A549 (cell line): ENCODE results near the gene SNCAIP. TPM values are rescaled to one million over a fixed set of nuclear protein-coding genes. Genes with fewer than 3 reads are reported as not detected.

ENCODE experiments used
- ATAC-seq, 2 experiments: fragments of 200-7000 bp in 1 of 2; fragments of >200 bp in 1 of 2; cut with Nextera tagmentation in 1 of 2; cut with Tn5 transposase in 1 of 2; 3 replicates each; pipeline versions ENCODE4 v1.8.0 to v1.9.1; 2018 to 2020; ENCODE audit warnings: mild to moderate bottlenecking in 1 of 2, moderate library complexity in 1 of 2
- CTCF ChIA-PET: fragments of 300-600 bp; sonication (Branson Sonifier 250); formaldehyde crosslinking; extraction: SDS; loops from one replicate; lab custom pipeline; 2021; ENCODE audit warnings: antibody characterized with exemption, inconsistent platforms; lab: Yijun Ruan, JAX
- POLR2A ChIA-PET: fragments of 350-600 bp; formaldehyde crosslinking; extraction: SDS; loops from one replicate; lab custom pipeline; 2021; ENCODE audit warnings: antibody characterized with exemption, inconsistent platforms; lab: Yijun Ruan, JAX
- DNase-seq, 2 experiments: peaks; one replicate each; pipeline versions ENCODE4 v3.0.0 to v3.0.0-alpha.2; 2011 to 2016; ENCODE audit warnings: low read depth in 1 of 2, low spot score in 1 of 2
- FAIRE-seq: peaks from 2 replicates; lab custom pipeline; 2011; peaks lifted over from hg19 to GRCh38; lab: Jason Lieb, UNC
- H3K27ac ChIP-seq, 2 experiments: fragments of >200 bp; sonication (Bioruptor Twin); formaldehyde crosslinking; 3 replicates each; pipeline ENCODE4 v1.5.1; 2016 to 2017
- H3K4me1 ChIP-seq: fragments of >200 bp; sonication (Bioruptor Twin); formaldehyde crosslinking; 3 replicates; pipeline ENCODE4 v1.6.1; 2016
- H3K4me2 ChIP-seq: fragments of >200 bp; sonication (Bioruptor Twin); formaldehyde crosslinking; 3 replicates; pipeline ENCODE4 v1.6.1; 2016
- H3K4me3 ChIP-seq: fragments of >200 bp; sonication (Bioruptor Twin); formaldehyde crosslinking; 3 replicates; pipeline ENCODE4 v1.5.1; 2016
- H3K9me3 ChIP-seq: fragments of >200 bp; sonication (Bioruptor Twin); formaldehyde crosslinking; 3 replicates; pipeline ENCODE4 v1.6.1; 2016
- CBX8 ChIP-seq: fragments of 200-600 bp; sonication (generic); IDR thresholded peaks from 2 replicates; pipeline ENCODE4 v1.6.1; 2016
- CEBPB ChIP-seq, 2 experiments: fragments of >200 bp in 1 of 2; sonication (Bioruptor Twin) in 1 of 2; formaldehyde crosslinking in 1 of 2; IDR thresholded peaks; 2 replicates each; pipeline ENCODE4 v1.6.1; 2012 to 2016
- CHD2 ChIP-seq: fragments of 150-350 bp; IDR thresholded peaks from 2 replicates; pipeline ENCODE4 v1.6.1; 2014; ENCODE audit warnings: low read length; ENCODE audit not compliant: partially characterized antibody
- CHD4 ChIP-seq: fragments of 200-600 bp; sonication (generic); IDR thresholded peaks from 2 replicates; pipeline ENCODE4 v1.6.1; 2016; ENCODE audit warnings: antibody characterized with exemption, mild to moderate bottlenecking, borderline replicate concordance
- EHF ChIP-seq: fragments of 250-450 bp; sonication (Bioruptor Pico); IDR thresholded peaks from 2 replicates; pipeline ENCODE4 v1.5.0; 2020; ENCODE audit warnings: mild to moderate bottlenecking
- EP300 ChIP-seq, 2 experiments: fragments of >200 bp; sonication (Bioruptor Twin); formaldehyde crosslinking; IDR thresholded peaks; 2 replicates in 1 of 2; 3 replicates in 1 of 2; pipeline ENCODE4 v1.6.1; 2016 to 2017
- ESRRA ChIP-seq: fragments of 150-350 bp; IDR thresholded peaks from 2 replicates; pipeline ENCODE4 v1.6.1; 2014; ENCODE audit warnings: mild to moderate bottlenecking, low read length, borderline replicate concordance
- HMGXB4 ChIP-seq: fragments of 250-450 bp; sonication (Bioruptor Pico); IDR thresholded peaks from 2 replicates; pipeline ENCODE4 v1.5.0; 2021; ENCODE audit warnings: mild to moderate bottlenecking, moderate library complexity, borderline replicate concordance
- JUNB ChIP-seq: fragments of >200 bp; sonication (Bioruptor Twin); formaldehyde crosslinking; IDR thresholded peaks from 2 replicates; pipeline ENCODE4 v1.6.1; 2016
- MAX ChIP-seq: IDR thresholded peaks from 2 replicates; pipeline ENCODE4 v1.6.1; 2012
- MAZ ChIP-seq: fragments of 150-350 bp; IDR thresholded peaks from 2 replicates; pipeline ENCODE4 v1.6.1; 2014; ENCODE audit warnings: antibody characterized with exemption, low read depth, low read length, borderline replicate concordance
- MYC ChIP-seq: IDR thresholded peaks from 2 replicates; pipeline ENCODE4 v1.6.1; 2012; ENCODE audit warnings: mild to moderate bottlenecking, inconsistent platforms, low read length, improper control_type of control experiment, borderline replicate concordance
- NFE2L2 ChIP-seq: fragments of 150-350 bp; conservative IDR thresholded peaks from 2 replicates; pipeline ENCODE4 v1.6.1; 2014; ENCODE audit warnings: low read length
- POLR2AphosphoS2 ChIP-seq: conservative IDR thresholded peaks from 2 replicates; pipeline ENCODE4 v1.6.1; 2012; ENCODE audit warnings: low read length, improper control_type of control experiment, inconsistent platforms
- RARB ChIP-seq: fragments of 250-450 bp; sonication (Bioruptor Pico); IDR thresholded peaks from 2 replicates; pipeline ENCODE4 v1.8.0; 2021; ENCODE audit warnings: mild to moderate bottlenecking, moderate library complexity
- REST ChIP-seq: fragments of 200-600 bp; sonication (generic); IDR thresholded peaks from 2 replicates; pipeline ENCODE4 v1.6.1; 2016; ENCODE audit warnings: antibody characterized with exemption, mild to moderate bottlenecking, moderate library complexity
- SMC3 ChIP-seq: fragments of >200 bp; sonication (Bioruptor Twin); formaldehyde crosslinking; IDR thresholded peaks from 3 replicates; pipeline ENCODE4 v1.6.1; 2018; ENCODE audit warnings: inconsistent platforms
- ZC3H11A ChIP-seq: fragments of 450-650 bp; IDR thresholded peaks from 2 replicates; pipeline ENCODE4 v1.6.1; 2014; ENCODE audit warnings: antibody characterized with exemption, mild to moderate bottlenecking
- ZFP36 ChIP-seq: fragments of 450-650 bp; IDR thresholded peaks from 2 replicates; pipeline ENCODE4 v1.6.1; 2014; ENCODE audit warnings: borderline replicate concordance; ENCODE audit not compliant: partially characterized antibody
- ZSCAN20 ChIP-seq: fragments of 250-450 bp; sonication (Bioruptor Pico); IDR thresholded peaks from 2 replicates; pipeline ENCODE4 v1.8.0; 2022; ENCODE audit warnings: mild to moderate bottlenecking, moderate library complexity
- WGBS: methylation state at CpG from one replicate; pipeline ENCODE4 v1.1.6; 2017; ENCODE audit errors: missing lambda C conversion rate; 5-methylcytosine and 5-hydroxymethylcytosine counted together
- polyA plus RNA-seq, 4 experiments: library from polyadenylated mRNA; depleted of rRNA in 3 of 4; stranded (reverse); fragments of >200 nt; fragmentation: RNase III in 1 of 4; extraction: RNeasy Plus Mini Kit Qiagen cat#74134 plus additional on column Dnase treatment in 1 of 4; gene quantifications; 2 replicates in 3 of 4; 3 replicates in 1 of 4; pipeline ENCODE4 v1.2.3, GENCODE V29; 2011 to 2017
- TF ChIP-seq, protein P1 (sequence below): IDR thresholded peaks from 2 replicates; pipeline ENCODE4 v1.6.1; 2012
- TF ChIP-seq, protein P2 (sequence below): fragments of >200 bp; sonication (Bioruptor Twin); formaldehyde crosslinking; IDR thresholded peaks from 3 replicates; pipeline ENCODE4 v1.6.1; 2016

The SNCAIP gene
- polyA plus RNA-seq, 2 of the 4 experiments (the other 2 are of a cell fraction): 0.03 to 0.04 TPM

DNA sequence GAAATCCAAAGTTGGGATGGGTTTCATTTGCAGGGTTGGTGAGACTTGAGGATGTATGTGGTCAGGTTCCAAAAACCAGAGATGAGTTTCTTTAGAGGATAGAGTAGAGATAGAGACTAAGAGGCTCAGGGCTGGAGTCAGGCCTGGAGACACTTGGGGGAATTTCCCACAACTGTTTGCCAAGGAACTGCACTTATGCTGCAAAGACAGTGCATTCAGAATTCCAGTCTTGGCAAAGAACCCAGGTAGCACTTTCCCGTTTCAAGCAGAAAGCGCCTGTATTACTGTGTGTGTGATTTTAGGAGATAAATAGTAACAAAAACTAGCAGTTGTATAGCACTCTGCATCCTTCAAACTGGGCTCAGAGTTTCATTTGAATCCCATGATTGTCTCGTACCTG is 55.4 kb downstream of the SNCAIP start:
- POLR2A ChIA-PET: no interaction called here
- WGBS: 13% methylated on average over 3 of the region's 3 CpGs
- Histone ChIP-seq H3K4me1 (no peaks in the 10 kb centered on the region), H3K27ac (no peak overlapping the region), H3K4me3 (no peak overlapping the region), H3K4me2 (no peak overlapping the region), H3K9me3 (no peaks in the 10 kb centered on the region)
- CTCF ChIA-PET: no interaction called here
- FAIRE-seq: no peak
- ATAC-seq: no peak
- TF ChIP-seq EP300 (IDR thresholded peaks at IDR 0.05) (no peak), ZFP36 (no peak), ZSCAN20 (no peak), ZC3H11A (no peak), REST (no peak)
- DNase-seq: no peak

GRCh38 chr5:122368510-122369251 is 56.6 kb downstream of the SNCAIP start:
- FAIRE-seq: no peak
- Histone ChIP-seq H3K4me2 (no peak overlapping the region), H3K4me1 (no peaks in the 10 kb centered on the region), H3K4me3 (no peak overlapping the region), H3K27ac (no peak overlapping the region)
- CTCF ChIA-PET: interaction anchor here (1.2 kb wide), 1 partner anchor 8 kb away, joined by 3 read pairs; no protein-coding TSS in a partner anchor
- no peak for DNase-seq
- ATAC-seq: no peak
- TF ChIP-seq ESRRA: no peak
- no peak for TF ChIP-seq JUNB
- no peak for TF ChIP-seq RARB (CRISPR knock-in tag)
- TF ChIP-seq EHF (CRISPR knock-in tag): no peak
- TF ChIP-seq CHD2: no peak
- TF ChIP-seq, protein P1, sequence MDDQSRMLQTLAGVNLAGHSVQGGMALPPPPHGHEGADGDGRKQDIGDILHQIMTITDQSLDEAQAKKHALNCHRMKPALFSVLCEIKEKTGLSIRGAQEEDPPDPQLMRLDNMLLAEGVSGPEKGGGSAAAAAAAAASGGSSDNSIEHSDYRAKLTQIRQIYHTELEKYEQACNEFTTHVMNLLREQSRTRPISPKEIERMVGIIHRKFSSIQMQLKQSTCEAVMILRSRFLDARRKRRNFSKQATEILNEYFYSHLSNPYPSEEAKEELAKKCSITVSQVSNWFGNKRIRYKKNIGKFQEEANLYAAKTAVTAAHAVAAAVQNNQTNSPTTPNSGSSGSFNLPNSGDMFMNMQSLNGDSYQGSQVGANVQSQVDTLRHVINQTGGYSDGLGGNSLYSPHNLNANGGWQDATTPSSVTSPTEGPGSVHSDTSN: no peak
- TF ChIP-seq POLR2AphosphoS2: no peak
- TF ChIP-seq, protein P2, sequence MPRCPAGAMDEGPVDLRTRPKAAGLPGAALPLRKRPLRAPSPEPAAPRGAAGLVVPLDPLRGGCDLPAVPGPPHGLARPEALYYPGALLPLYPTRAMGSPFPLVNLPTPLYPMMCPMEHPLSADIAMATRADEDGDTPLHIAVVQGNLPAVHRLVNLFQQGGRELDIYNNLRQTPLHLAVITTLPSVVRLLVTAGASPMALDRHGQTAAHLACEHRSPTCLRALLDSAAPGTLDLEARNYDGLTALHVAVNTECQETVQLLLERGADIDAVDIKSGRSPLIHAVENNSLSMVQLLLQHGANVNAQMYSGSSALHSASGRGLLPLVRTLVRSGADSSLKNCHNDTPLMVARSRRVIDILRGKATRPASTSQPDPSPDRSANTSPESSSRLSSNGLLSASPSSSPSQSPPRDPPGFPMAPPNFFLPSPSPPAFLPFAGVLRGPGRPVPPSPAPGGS: no peak
- TF ChIP-seq MYC: no peak
- TF ChIP-seq MAZ: no peak
- no peak for TF ChIP-seq SMC3
- TF ChIP-seq HMGXB4 (CRISPR knock-in tag): no peak
- TF ChIP-seq CEBPB (IDR thresholded peaks at IDR 0.05): no peak
- no peak for TF ChIP-seq CBX8
- no peak for TF ChIP-seq ZSCAN20
- no peak for TF ChIP-seq MAX
- no peak for TF ChIP-seq EP300 (IDR thresholded peaks at IDR 0.05)
- no peak for TF ChIP-seq ZC3H11A
- no peak for TF ChIP-seq NFE2L2
- no peak for TF ChIP-seq CHD4
- TF ChIP-seq, all 56 proteins: peak for 0
- POLR2A ChIA-PET: no interaction called here
- 45% methylated on average over 5 of the region's 5 CpGs for WGBS
- H3K9me3 ChIP-seq: no peaks in the 10 kb centered on the region
